Skin of body (tissue), 2 donors: Measurements from ENCODE around the gene RUVBL2. TPM values are rescaled to one million over a fixed set of nuclear protein-coding genes. Genes with fewer than 3 reads are reported as not detected.

Experiments
- DNase-seq: peaks from one replicate; lab custom pipeline; 2025; lab: John Stamatoyannopoulos, UW
- total RNA-seq: library from RNA; depleted of rRNA; stranded (reverse); fragments of >200 nt; gene quantifications from one replicate; pipeline ENCODE4 v1.2.3, GENCODE V29; 2014

The RUVBL2 gene
- total RNA-seq, result 58.9 TPM

- peak; percentile 99 for DNase-seq
These were observed at the start of gene RUVBL2, which contains the start of gene GYS1 for GRCh38 chr19:48993175-48994034. RUVBL2 (plus strand) TSS chr19:48993887; CDS start chr19:48993912, 25 bp downstream. GYS1 (minus strand) TSS chr19:48993309; CDS start chr19:48993112, 197 bp downstream.

GRCh38 chr19:48945415-48945814, 48.3 kb upstream of the RUVBL2 start:
- no peak for DNase-seq

- DNase-seq, result no peak
These were observed 47.9 kb upstream of the RUVBL2 start for GRCh38 chr19:48945817-48946216.

- no peak for DNase-seq
These were observed 47.0 kb upstream of the RUVBL2 start for GRCh38 chr19:48946463-48947257.

DNA sequence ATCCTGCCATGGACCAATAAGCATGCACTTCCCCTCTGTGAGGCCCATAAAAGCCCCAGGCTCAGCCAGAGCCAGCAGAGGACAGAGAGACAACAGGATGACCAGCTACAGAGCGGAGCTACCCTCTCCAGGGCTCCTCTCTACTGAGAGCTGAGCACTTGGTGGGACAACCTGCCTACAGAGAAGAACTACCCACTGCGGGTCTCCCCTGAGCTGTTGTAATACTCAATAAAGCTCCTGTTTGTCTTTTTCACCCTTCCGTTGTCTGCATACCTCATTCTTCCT, 46.5 kb upstream of the RUVBL2 start:
- DNase-seq, result no peak

DNA sequence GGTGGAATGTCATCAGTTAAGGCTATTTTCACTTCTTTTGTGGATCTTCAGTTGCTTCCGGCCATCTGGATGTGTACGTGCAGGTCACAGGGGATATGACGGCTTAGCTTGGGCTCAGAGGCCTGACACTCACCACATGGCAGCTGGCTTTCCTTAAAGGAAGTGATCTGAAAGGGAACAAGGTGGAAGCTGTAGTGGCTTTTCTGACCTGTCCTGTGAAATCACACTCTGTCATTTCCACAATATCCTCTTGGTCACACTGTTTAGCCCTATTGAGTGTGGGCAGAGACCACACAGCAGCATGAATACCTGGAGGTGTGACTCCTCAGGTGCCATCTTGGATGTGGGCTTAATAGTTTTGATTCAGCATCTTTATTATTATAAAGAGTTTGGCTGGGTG, 43.5 kb upstream of the RUVBL2 start:
- no peak for DNase-seq

DNA sequence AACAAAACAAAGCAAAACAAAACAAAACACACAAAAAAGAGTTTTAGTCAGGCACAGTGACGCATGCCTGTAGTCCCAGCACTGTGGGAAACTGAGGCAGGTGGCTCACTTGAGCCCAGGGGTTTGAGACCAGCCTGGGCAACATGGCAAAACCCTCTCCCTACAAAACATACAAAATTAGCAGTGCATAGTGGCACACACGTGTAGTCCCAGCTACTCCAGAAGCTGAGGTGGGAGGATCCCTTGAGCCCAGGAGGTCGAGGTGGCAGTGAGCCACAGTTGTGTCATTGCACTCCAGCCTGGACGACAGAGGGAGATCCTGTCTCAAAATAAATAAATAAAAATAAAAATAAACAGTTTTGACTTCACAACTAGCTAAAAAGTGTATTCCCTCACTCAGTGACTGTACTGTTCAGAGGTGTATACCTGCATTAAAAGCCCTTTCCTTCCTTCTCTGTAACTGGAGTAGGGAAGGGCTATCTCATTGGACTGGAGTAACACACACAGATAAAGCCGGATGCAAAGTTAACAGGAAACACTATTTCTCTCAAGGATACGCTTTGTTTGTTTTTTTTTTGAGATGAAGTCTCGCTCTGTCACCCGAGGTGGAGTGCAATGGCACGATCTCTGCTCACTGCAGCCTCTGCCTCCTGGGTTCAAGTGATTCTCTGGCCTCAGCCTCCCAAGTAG, 42.7 kb upstream of the RUVBL2 start:
- DNase-seq, result no peak

GRCh38 chr19:48953141-48953540, 40.5 kb upstream of the RUVBL2 start:
- no peak for DNase-seq

DNA sequence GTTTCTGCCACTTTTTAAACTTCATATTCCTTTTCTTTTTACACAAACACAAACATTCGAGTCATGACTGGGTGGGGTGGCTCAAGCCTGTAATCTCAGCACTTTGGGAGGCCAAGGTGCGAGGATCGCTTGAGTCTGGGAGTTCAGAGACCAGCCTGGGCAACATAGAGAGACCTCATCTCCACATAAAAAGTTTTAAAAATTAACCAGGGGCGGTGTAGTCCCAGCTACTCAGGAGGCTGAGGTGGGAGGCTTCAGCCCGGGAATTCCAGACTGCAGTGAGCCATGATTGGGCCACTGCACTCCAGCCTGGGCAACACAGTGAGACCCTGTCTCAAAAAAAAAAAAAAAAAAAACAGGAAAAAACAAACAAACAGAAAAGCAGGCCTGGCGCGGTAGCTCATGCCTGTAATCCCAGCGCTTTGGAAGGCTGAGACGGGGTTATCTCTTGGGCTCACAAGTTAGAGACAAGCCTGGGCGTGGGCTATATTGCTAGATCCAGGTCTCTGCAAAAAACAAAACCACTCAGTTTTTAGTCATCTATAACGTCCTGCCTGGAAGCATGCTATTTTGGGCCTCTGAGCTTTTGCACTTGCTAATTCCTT, 39.6 kb upstream of the RUVBL2 start:
- DNase-seq, result no peak

DNA sequence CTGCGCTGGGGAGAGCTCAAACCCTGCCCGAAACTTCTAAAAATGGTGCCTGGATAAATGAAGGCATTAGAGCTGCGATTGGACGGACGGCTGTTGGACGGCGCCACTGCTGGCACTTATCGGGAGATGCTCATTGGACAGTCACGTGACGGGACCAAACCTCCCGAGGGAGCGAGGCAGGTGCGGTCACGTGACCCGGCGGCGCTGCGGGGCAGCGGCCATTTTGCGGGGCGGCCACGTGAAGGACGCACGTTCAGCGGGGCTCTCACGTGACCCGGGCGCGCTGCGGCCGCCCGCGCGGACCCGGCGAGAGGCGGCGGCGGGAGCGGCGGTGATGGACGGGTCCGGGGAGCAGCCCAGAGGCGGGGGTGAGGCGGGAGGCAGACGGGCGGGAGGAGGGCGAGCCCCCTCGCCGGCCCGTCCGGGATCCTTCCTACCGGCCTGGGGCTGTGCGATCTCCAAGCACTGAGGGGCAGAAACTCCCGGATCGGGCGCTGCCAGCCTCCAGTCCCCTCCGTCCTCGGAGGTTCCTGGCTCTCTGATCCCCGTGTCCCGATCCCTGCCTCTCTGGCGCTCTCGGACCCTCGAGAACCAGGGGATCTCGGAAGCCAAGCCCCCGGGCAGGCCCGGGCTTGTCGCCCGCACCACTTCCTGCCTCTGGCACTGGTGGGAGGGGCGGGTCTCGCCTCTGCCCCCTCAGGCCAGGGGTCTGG, 38.9 kb upstream of the RUVBL2 start, which contains the start of gene BAX:
Gene BAX (plus strand): TSS at position 281 of the 713 bp plus-strand sequence. CDS start 54 bp downstream, at position 335.
- DNase-seq, result peak; percentile 92

- DNase-seq, result no peak
These were observed 38.3 kb upstream of the RUVBL2 start for GRCh38 chr19:48955308-48955958.

DNA sequence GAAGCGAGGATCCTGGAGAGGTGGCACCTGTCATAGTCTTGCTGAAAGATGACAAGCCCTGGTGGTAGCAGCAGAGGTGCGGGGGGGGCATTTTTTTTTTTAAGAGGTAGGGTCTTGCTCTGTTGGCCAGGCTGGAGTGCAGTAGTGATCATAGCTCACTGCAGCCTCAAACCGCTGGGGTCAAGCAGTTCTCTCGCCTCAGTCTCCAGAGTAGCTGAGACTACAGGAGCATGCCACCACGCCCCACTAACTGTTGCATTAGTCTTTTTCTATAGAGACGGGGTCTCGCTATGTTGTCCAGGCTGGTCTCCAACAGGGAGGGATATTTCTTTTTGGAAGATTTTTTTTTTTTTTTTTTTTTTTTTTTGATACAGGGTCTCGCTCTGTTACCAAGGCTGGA, 35.7 kb upstream of the RUVBL2 start:
- DNase-seq, result no peak

DNA sequence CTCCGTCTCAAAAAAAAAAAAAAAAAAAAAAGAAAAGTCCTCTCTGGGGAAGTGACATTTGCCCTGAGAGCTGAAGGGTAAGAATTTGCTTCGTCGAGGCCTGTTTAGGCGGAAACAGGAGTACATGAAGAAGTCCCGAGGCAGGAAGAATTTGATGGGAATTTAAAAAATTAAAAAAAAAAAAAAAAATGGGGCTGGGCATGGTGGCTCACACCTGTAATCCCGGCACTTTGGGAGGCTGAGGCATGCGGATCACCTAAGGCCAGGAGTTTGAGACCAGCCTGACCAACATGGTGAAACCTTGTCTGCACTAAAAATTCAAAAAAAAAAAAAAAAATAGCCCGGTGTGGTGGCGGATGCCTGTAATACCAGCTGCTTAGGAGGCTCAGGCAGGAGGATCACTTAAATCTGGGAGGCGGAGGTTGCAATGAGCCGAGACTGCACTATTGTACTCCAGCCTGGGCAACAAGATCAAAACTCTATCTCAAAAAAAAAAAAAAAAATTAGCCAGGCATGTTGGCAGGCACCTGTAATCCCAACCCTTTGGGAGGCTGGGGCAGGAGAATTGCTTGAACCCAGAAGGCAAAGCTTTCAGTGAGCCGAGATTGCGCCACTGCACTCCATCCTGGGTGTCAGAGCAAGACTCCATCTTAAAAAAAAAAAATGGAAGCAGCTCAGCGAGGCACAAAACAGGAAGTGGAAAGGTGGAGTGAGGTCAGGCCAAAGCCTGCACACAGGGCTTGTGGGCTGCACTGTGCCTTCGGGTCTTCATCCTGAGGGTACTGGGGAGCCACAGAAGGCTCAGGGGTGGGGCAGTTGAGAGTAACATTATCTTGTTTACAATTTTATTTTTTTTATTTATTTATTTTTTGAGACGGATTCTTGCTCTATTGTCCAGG, 34.1 kb upstream of the RUVBL2 start:
- no peak for DNase-seq

GRCh38 chr19:48961051-48961649, 32.5 kb upstream of the RUVBL2 start:
- no peak for DNase-seq

DNA sequence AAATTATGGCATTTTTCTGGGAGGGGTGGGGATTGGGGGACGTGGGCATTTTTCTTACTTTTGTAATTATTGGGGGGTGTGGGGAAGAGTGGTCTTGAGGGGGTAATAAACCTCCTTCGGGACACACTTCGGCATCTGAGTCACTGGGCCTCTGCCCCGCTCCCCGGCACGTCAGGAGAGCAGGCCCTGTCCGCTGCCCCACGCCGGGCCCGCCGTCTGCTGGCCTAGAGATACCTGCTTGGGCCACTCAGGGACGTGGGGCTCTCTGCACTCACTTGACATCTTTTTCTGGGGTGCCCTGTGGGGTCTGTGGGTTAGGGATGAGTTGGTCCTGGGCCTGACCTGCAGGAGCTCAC, 32.0 kb upstream of the RUVBL2 start:
- no peak for DNase-seq

DNA sequence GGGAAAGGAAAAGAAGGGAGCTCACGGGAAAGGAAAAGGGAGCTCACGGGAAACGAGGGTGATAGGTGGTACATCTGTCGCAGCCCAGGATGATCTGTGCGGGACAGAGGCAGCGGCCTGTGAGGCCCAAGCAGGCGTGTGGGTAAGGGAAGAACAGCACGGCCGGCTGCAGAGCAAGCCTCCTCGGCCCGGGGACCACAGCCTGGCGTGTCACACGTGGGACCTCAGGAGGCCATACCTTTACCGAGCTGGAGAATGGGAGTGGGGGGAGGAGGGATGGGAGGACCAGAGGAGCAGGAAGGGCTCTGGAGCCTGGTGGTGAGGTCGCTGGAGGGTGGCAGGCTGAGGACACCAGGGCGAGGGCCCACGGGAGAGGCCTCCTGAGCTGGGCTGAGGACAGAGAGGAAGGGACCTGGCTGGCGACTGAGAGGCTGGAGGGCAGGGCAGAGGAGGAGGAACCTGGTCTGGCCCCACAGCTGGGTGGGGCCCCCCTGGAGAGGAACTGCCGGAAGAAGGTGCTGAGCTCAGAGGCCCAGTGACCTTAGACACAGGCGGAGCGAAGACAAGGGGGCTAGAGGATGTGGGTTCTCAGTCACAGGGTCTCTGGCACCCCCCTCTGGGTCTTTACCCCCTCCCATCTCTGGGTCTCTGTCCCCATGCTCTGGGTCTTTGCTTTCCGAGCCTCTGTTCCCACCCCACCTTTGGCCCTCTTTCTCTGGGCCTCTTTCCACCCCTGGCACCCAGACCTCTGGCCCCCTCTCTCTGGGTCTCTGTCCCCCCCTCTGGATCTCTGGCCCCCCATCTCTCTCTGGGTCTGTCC, 31.4 kb upstream of the RUVBL2 start:
- DNase-seq, result no peak

- no peak for DNase-seq
These were observed 30.9 kb upstream of the RUVBL2 start for GRCh38 chr19:48962849-48963165.
